ENCODE measurements around the gene ACSL3.
A peak's percentile ranks its signal among the peaks of the same experiment; 100 is the strongest.
"Not testable (repeated sequence)": the region's sequence is repeated elsewhere in the genome, so short reads cannot be mapped to it uniquely, and the experiment has no call there.

Gene ACSL3

DNA sequence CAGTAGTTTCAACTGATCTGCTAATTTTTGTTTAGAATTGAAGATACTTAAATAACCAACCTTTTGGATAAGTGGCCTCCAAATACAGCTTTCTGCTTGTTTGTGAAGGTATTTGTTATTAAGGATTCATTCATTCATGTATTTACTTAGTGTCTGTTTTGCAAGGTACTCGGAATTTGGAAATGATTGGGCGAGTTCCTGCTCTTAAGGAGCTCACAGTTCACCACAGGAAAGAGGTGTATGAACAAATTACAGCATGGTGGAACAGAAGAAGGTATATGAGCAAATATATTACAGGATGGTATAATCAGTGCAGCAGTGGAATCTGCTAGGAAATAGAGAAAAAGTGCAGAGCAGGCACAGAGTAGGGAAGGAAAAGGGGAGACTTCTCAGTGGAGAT, 4.5 kb downstream of the ACSL3 start:
- no peak overlapping the region for H3K4me3 Mint-ChIP-seq
- H3K4me1 Mint-ChIP-seq (ENCODE audit: low read depth): peaks cover 10% of the 10 kb centered on the region
- no peak overlapping the region for H3K27ac Mint-ChIP-seq
- no peaks in the 10 kb centered on the region for H3K27me3 Mint-ChIP-seq
- no peaks in the 10 kb centered on the region for H3K36me3 Mint-ChIP-seq
- no peaks in the 10 kb centered on the region for H3K9me3 Mint-ChIP-seq (ENCODE audit: low read depth)

DNA sequence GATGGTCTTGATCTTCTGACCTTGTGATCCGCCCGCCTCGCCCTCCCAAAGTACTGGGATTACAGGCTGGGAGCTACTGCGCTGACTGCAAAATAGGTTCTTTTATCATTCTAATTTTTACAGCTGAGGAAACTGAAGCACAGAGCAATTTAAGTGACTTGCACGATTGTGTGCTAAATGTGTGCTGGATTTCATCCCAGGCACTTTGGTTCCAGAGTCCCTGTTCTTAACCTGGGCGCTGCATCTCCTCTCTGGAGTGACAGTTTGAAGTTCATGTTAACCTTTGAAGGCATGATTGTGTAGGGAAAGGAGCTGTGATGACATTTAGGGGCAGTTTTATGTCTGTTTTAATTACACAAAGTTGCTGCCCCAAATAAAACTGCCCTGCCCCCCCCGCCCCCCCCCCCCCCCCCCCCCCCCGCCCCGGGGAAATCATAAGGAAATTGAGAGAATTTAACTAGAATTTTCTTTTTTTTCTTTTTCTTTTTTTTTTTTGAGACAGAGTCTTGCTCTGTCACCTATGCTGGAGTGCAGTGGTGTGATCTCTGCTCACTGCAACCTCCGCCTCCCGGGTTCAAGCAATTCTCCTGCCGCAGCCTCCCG, 5.6 kb downstream of the ACSL3 start:
- H3K27me3 Mint-ChIP-seq: no peaks in the 10 kb centered on the region
- no peaks in the 10 kb centered on the region for H3K36me3 Mint-ChIP-seq
- H3K9me3 Mint-ChIP-seq (ENCODE audit: low read depth): no peaks in the 10 kb centered on the region
- H3K4me1 Mint-ChIP-seq (ENCODE audit: low read depth): peaks cover 10% of the 10 kb centered on the region
- H3K4me3 Mint-ChIP-seq: no peak overlapping the region
- no peak overlapping the region for H3K27ac Mint-ChIP-seq

DNA sequence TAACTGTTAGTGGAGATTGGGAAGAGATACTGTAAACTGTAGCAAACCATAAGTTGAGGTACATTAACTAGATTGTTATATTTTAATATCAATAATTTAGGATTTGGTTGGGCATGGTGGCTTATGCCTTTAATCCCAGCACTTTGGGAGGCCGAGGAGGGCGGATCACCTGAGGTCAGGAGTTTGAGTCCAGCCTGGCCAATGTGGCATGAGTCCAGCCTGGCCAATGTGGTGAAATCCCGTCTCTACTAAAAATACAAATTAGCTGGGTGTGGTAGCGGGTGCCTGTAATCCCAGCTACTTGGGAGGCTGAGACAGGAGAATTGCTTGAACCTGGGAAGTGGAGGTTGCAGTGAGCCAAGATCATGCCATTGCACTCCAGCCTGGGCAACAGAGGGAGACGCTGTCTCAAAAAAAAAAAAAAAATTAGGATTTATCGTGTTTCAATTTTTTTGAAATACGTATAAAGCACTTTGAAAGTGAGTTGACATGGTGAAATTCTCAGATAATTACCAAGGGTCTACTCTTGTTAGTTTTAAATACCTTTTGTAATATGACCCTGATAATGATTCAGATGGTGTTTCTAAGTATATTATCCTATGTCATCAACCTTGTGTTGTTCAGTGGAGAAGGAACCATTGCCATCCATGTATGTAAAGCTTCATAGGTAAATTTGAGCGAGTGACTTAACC, 7.9 kb downstream of the ACSL3 start:
- H3K4me1 Mint-ChIP-seq (ENCODE audit: low read depth): peaks cover 15% of the 10 kb centered on the region
- not testable (repeated sequence) for H3K27ac Mint-ChIP-seq; H3K4me3 Mint-ChIP-seq; H3K9me3 Mint-ChIP-seq (ENCODE audit: low read depth); H3K27me3 Mint-ChIP-seq; H3K36me3 Mint-ChIP-seq

DNA sequence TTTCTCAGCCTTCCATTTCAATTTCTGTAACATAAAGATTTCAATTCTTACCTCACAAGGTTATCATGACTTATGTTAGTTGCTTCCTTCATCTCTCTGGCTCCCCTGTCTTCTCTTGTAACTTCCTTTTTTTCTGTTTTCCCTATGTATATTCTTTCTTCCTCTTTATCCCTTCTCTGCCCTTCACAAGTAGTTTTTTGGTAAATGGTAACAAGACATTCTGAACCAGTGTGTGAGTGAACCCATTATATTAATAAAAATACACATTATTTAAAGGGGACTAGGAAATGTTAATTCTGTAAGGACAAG, 8.4 kb downstream of the ACSL3 start:
- Mint-ChIP-seq H3K9me3 (ENCODE audit: low read depth) (no peaks in the 10 kb centered on the region), H3K4me3 (no peak overlapping the region), H3K27ac (no peak overlapping the region), H3K27me3 (no peaks in the 10 kb centered on the region), H3K4me1 (ENCODE audit: low read depth) (peaks cover 15% of the 10 kb centered on the region), H3K36me3 (no peaks in the 10 kb centered on the region)

DNA sequence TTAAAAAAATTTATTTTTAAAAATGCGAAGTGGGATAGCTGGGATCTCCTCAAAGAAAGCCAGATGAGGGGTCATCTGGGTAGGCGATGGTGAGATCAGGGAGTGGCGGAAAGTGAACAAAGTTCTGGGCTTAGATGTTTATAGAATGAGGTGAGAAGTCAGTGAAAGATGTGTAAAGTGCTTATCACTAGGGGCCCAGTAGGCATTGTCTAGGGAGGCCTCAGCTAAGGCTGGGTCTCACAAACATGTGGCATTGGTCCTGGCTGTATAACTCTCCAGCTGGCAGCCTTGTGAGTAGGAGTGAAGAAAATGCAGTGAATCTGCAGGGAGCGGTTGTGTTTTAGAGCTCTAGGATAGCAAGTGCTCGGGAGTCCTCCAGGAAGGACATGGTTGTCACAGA, 10.5 kb downstream of the ACSL3 start:
- H3K4me1 Mint-ChIP-seq (ENCODE audit: low read depth): peaks cover 25% of the 10 kb centered on the region
- H3K36me3 Mint-ChIP-seq: no peaks in the 10 kb centered on the region
- H3K9me3 Mint-ChIP-seq (ENCODE audit: low read depth): no peaks in the 10 kb centered on the region
- H3K4me3 Mint-ChIP-seq: no peak overlapping the region
- H3K27me3 Mint-ChIP-seq: no peaks in the 10 kb centered on the region
- H3K27ac Mint-ChIP-seq: no peak overlapping the region

DNA sequence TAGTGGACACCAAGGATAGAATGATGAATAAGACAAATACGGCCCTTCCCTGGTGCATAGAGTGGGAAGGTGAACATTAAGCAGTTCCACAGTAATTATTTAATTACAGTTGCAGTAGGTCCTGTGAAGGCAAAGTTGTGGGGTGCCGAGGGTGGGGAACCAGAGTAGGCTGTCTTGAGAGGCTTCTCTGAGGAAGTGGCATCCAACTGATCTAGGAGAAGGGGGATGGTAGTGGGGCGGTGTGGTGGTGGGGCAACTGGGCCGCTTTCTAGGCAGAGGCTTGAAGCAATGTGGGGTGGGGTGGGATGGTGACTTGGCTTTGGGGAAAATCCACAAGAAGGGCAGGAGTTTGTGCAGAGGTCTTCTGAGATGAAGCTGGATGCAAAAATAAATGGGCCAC, 11.7 kb downstream of the ACSL3 start:
- Mint-ChIP-seq H3K4me1 (ENCODE audit: low read depth) (peaks cover 28% of the 10 kb centered on the region), H3K36me3 (no peaks in the 10 kb centered on the region), H3K9me3 (ENCODE audit: low read depth) (no peaks in the 10 kb centered on the region), H3K27me3 (no peaks in the 10 kb centered on the region), H3K27ac (no peak overlapping the region), H3K4me3 (no peak overlapping the region)

DNA sequence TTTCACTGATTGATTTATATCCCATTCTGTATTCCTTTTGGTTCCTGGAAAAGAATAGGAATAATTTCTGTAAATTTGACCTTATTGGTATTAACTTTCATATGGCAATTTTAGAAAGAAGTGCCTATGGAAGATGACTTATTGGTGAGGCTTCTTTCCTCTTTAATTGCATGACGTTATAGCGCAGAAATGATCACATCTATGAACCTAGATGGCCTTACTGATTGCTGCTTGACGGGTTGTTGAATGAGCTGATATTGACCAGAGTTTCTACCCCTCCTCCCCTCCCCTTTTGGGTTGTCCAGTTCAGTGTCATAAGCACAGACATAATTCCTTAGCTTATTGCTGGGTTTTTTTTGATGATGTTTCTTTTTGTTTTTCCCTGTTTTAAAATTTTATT, 14.6 kb downstream of the ACSL3 start:
- Mint-ChIP-seq H3K9me3 (ENCODE audit: low read depth) (no peaks in the 10 kb centered on the region), H3K4me1 (ENCODE audit: low read depth) (peaks cover 49% of the 10 kb centered on the region), H3K4me3 (no peak overlapping the region), H3K36me3 (no peaks in the 10 kb centered on the region), H3K27ac (no peak overlapping the region), H3K27me3 (no peaks in the 10 kb centered on the region)

DNA sequence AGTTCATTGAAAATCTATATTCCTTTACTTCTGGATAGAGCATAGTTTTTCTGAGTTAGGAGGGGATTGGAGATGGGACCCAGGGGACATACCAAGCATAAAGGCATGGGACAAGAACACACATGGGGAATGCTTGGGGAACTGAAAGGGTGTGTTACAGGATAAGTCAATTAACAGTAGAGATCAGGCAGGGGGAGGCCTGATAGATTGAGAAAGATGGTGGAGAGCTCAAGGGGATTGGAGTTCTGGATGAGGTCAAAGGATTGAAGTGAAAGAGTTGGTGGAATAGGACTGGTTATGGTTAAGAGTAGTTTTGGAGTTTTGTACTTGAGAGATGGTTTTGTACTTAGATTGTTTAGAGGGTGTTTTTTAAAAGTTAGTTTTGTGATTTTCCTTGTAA, 16.1 kb downstream of the ACSL3 start:
- no peaks in the 10 kb centered on the region for H3K9me3 Mint-ChIP-seq (ENCODE audit: low read depth)
- H3K4me1 Mint-ChIP-seq (ENCODE audit: low read depth): peaks cover 55% of the 10 kb centered on the region
- no peak overlapping the region for H3K27ac Mint-ChIP-seq
- H3K27me3 Mint-ChIP-seq: no peaks in the 10 kb centered on the region
- no peak overlapping the region for H3K4me3 Mint-ChIP-seq
- no peaks in the 10 kb centered on the region for H3K36me3 Mint-ChIP-seq

DNA sequence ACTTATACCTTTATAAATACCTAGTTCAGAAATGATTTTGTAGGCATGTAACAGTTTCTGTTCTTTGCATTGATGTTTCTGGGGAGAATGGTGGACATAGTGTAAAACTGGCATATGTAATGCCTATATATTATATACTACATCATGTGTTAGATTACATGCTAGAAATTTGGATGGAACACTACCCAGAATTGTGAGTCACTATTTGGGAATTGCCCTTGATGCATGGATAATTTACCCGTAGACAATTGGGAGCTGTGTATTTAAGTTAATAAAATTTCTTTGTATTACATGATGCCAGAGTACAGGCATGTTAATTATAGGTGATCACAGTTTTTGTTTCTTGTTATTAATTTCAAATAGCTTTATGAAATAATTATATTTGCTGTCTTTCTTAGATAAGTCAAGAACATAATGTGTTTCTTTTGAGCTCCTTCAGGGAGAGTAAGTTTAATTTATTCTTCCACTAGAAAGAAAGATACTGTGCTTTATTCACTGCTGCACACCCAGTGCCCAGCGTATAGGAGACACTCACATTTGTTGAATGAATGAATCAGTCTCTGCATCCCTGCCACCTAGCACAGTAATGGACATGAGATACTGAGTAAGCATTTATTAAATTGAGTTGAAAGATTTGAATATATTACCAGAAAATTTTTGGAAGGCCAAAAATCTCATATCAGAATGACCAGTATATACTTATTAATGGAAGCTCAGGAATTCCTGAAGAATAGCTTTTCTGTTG, 16.9 kb downstream of the ACSL3 start:
- no peaks in the 10 kb centered on the region for H3K9me3 Mint-ChIP-seq (ENCODE audit: low read depth)
- H3K27me3 Mint-ChIP-seq: no peaks in the 10 kb centered on the region
- peaks cover 55% of the 10 kb centered on the region for H3K4me1 Mint-ChIP-seq (ENCODE audit: low read depth)
- H3K27ac Mint-ChIP-seq: no peak overlapping the region
- no peak overlapping the region for H3K4me3 Mint-ChIP-seq
- H3K36me3 Mint-ChIP-seq: no peaks in the 10 kb centered on the region

DNA sequence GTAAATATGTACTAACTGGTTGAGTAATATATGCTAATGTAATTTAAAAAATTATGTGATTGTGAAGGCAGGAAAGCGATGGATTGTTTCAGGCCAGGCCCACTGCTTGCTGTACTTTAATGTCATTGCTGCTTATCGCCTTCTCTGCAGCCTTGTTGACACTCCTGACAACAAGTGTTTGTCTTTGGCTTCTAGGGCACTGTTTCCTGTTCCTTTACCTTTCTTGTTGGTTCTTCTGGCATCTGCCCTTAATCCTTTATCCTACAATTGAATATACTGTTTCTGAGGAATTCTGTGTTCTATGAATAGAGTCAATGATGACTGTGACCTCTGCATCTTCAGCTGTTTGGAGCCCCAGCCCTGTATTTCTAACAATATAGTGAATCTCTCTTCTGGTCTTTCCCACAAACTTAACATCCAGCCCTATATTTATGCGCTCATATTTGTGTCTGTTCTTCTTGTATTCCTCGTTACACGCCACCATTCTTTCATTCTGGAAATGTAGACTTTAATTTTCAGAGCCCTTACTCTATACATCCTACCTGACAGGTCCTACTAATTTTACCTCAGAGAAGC, 17.6 kb downstream of the ACSL3 start:
- H3K9me3 Mint-ChIP-seq (ENCODE audit: low read depth): no peaks in the 10 kb centered on the region
- peaks cover 56% of the 10 kb centered on the region for H3K4me1 Mint-ChIP-seq (ENCODE audit: low read depth)
- H3K27ac Mint-ChIP-seq: peak overlapping the region; percentile 22
- no peaks in the 10 kb centered on the region for H3K36me3 Mint-ChIP-seq
- H3K27me3 Mint-ChIP-seq: no peaks in the 10 kb centered on the region
- no peak overlapping the region for H3K4me3 Mint-ChIP-seq

DNA sequence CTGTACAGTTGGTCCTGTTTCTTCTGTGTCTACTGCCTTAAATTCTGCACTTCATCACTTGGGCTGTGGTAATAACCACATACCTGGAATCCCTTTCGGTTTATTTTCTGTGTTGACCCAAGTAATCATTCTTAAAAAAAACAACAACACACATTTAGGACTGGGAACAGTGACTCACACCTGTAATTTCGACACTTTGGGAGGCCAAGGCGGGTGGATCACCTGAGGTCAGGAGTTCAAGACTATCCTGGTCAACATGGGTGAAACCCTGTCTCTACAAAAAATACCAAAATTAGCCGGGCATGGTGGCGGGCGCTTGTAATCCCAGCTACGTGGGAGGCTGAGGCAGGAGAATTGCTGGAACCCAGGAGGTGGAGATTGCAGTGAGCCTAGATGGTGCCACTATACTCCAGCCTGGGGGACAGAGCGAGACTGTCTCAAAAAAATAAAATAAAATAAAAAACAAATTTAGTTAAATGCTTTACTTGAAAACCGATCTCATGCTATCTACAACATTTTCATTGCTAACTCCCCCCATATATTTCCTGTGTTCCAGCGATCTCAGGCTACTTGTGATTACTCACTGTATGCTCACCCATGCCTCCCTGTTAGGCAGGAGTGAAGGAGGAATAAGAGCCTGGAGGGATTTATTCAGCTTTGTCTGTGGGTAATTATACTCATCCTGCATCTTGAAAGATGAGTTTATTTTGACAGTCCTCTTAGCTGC, 18.2 kb downstream of the ACSL3 start:
- Mint-ChIP-seq H3K27ac (peak overlapping the region; percentile 34), H3K9me3 (ENCODE audit: low read depth) (no peaks in the 10 kb centered on the region), H3K27me3 (no peaks in the 10 kb centered on the region), H3K4me3 (no peak overlapping the region), H3K4me1 (ENCODE audit: low read depth) (peaks cover 63% of the 10 kb centered on the region), H3K36me3 (no peaks in the 10 kb centered on the region)

DNA sequence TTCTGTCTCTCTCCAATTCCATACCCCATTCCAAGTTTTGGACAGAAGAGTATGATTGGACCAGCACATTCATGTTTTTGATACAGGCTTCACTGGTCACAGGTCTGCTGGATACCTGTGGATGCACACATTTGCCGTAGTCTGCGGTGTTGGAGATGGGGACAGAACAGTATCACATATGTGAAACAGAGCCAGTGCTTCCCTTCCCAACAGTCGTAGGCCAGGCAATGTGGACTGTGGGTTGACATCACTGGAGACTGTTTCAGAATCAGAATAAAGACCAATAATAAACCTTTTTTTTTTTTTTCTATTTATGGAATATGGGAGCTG, 18.7 kb downstream of the ACSL3 start:
- Mint-ChIP-seq H3K4me1 (ENCODE audit: low read depth) (peaks cover 64% of the 10 kb centered on the region), H3K9me3 (ENCODE audit: low read depth) (no peaks in the 10 kb centered on the region), H3K27me3 (no peaks in the 10 kb centered on the region), H3K36me3 (no peaks in the 10 kb centered on the region), H3K27ac (no peak overlapping the region), H3K4me3 (no peak overlapping the region)

DNA sequence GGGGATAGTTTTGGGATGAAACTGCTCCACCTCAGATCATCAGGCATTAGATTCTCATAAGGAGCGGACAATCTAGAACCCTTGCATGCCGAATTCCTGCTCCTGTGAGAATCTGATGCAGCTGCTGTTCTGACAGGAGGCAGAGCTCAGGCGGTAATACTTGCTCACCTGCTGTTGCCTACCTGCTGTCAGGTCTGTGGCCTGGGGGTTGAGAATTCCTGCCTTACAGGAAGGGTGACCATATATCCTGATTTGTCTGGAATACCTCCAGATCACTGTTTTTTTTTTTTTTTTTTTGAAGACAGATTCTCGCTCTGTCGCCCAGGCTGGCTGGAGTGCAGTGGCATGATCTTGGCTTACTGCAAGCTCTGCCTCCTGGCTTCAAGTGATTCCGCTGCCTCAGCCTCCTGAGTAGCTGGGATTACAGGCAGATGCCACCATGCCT, 21.7 kb downstream of the ACSL3 start:
- no peaks in the 10 kb centered on the region for H3K9me3 Mint-ChIP-seq (ENCODE audit: low read depth)
- H3K36me3 Mint-ChIP-seq: peaks cover 2% of the 10 kb centered on the region
- no peak overlapping the region for H3K4me3 Mint-ChIP-seq
- H3K27me3 Mint-ChIP-seq: no peaks in the 10 kb centered on the region
- H3K4me1 Mint-ChIP-seq (ENCODE audit: low read depth): peaks cover 58% of the 10 kb centered on the region
- no peak overlapping the region for H3K27ac Mint-ChIP-seq

DNA sequence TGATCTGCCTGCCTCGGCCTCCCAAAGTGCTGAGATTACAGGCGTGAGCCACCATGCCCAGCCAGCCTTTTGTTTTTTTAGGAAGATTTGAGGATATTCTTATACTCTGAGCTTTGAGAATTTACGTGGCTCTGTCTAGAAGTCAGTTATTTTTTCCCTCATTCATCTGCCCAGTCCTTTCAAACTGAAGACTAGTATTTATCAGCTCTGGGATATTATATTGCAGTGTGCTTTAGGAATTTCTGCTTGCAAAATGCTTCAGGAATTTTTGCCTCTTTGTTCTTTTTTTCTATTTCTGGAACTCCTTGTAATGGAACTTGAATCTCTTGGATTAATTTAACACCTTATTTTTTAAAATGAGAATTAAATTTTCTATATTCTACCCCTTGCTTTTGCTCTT, 22.6 kb downstream of the ACSL3 start:
- Mint-ChIP-seq H3K36me3 (peaks cover 2% of the 10 kb centered on the region), H3K27me3 (no peaks in the 10 kb centered on the region), H3K9me3 (ENCODE audit: low read depth) (no peaks in the 10 kb centered on the region), H3K4me1 (ENCODE audit: low read depth) (peaks cover 51% of the 10 kb centered on the region), H3K27ac (no peak overlapping the region), H3K4me3 (no peak overlapping the region)

DNA sequence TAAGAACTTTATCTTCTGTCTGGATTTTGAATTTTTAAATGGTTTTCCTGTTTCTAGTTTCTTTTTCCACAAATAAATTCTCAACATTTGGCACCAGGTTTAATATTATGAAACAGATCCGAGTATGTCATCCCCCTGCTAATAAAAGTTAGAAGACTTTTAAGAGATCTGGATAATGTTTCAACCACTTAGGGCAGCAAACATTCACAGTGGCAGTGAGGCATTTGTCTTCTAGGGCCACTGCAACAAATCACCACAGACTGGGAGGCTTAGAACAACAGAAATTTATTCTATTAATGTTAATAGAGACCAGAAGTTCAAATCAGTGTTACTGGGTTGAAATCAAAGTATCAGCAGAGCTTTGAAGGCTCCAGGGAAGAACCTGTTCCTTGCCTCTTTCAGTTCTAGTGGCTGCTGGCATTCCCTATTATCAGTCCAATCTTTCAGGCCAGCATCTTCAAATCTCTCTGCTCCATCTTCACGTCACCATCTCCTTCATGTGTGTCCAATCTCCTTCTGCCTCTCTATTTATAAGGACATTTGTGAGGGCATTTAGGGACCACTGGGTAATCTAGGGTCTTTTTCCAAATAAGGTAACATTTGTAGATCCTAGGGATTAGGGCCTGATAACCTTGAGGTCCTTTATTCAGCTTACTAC, 23.4 kb downstream of the ACSL3 start:
- H3K27ac Mint-ChIP-seq: no peak overlapping the region
- H3K4me3 Mint-ChIP-seq: no peak overlapping the region
- H3K4me1 Mint-ChIP-seq (ENCODE audit: low read depth): peaks cover 48% of the 10 kb centered on the region
- H3K9me3 Mint-ChIP-seq (ENCODE audit: low read depth): no peaks in the 10 kb centered on the region
- peaks cover 2% of the 10 kb centered on the region for H3K36me3 Mint-ChIP-seq
- H3K27me3 Mint-ChIP-seq: no peaks in the 10 kb centered on the region
